ENCODE data around the gene CATSPERZ. TPM values are rescaled to one million over a fixed set of nuclear protein-coding genes. Genes with fewer than 3 reads are reported as not detected.

CATSPERZ gene
- total and polyA plus RNA-seq, 2 of the 13 experiments (the other 11 are each of a cell fraction or from before 2014, with no cell fraction given), result 0.22 to 0.48 TPM

GRCh38 chr11:64316672-64317324, 16.6 kb downstream of the CATSPERZ start (continued):
- TF ChIP-seq, protein P1, sequence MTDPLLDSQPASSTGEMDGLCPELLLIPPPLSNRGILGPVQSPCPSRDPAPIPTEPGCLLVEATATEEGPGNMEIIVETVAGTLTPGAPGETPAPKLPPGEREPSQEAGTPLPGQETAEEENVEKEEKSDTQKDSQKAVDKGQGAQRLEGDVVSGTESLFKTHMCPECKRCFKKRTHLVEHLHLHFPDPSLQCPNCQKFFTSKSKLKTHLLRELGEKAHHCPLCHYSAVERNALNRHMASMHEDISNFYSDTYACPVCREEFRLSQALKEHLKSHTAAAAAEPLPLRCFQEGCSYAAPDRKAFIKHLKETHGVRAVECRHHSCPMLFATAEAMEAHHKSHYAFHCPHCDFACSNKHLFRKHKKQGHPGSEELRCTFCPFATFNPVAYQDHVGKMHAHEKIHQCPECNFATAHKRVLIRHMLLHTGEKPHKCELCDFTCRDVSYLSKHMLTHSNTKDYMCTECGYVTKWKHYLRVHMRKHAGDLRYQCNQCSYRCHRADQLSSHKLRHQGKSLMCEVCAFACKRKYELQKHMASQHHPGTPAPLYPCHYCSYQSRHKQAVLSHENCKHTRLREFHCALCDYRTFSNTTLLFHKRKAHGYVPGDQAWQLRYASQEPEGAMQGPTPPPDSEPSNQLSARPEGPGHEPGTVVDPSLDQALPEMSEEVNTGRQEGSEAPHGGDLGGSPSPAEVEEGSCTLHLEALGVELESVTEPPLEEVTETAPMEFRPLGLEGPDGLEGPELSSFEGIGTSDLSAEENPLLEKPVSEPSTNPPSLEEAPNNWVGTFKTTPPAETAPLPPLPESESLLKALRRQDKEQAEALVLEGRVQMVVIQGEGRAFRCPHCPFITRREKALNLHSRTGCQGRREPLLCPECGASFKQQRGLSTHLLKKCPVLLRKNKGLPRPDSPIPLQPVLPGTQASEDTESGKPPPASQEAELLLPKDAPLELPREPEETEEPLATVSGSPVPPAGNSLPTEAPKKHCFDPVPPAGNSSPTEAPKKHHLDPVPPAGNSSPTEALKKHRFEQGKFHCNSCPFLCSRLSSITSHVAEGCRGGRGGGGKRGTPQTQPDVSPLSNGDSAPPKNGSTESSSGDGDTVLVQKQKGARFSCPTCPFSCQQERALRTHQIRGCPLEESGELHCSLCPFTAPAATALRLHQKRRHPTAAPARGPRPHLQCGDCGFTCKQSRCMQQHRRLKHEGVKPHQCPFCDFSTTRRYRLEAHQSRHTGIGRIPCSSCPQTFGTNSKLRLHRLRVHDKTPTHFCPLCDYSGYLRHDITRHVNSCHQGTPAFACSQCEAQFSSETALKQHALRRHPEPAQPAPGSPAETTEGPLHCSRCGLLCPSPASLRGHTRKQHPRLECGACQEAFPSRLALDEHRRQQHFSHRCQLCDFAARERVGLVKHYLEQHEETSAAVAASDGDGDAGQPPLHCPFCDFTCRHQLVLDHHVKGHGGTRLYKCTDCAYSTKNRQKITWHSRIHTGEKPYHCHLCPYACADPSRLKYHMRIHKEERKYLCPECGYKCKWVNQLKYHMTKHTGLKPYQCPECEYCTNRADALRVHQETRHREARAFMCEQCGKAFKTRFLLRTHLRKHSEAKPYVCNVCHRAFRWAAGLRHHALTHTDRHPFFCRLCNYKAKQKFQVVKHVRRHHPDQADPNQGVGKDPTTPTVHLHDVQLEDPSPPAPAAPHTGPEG (CRISPR knock-in tag; IDR thresholded peaks at IDR 0.05), result 0 out of 2 replicates have a peak, but pooled peaks have one; percentile 11
- TF ChIP-seq ZZZ3 (CRISPR knock-in tag; IDR thresholded peaks at IDR 0.05; ENCODE audit: borderline replicate concordance) (no peak), MXI1 (IDR thresholded peaks at IDR 0.05; ENCODE audit: borderline replicate concordance, low read depth, low read length) (no peak), ARNT2 (CRISPR knock-in tag; IDR thresholded peaks at IDR 0.05; ENCODE audit: low read depth) (no peak), CEBPG (CRISPR knock-in tag; IDR thresholded peaks at IDR 0.05) (no peak), HOXA5 (CRISPR knock-in tag; IDR thresholded peaks at IDR 0.05) (0 out of 2 replicates have a peak, but pooled peaks have one; percentile 11), ZSCAN30 (CRISPR knock-in tag; IDR thresholded peaks at IDR 0.05) (no peak), ZNF678 (CRISPR knock-in tag; IDR thresholded peaks at IDR 0.05) (no peak), ZNF670 (CRISPR knock-in tag; IDR thresholded peaks at IDR 0.05; ENCODE audit: borderline replicate concordance) (no peak), ZNF737 (CRISPR knock-in tag; IDR thresholded peaks at IDR 0.05; ENCODE audit: borderline replicate concordance) (no peak), CTCF (CRISPR knock-in tag; IDR thresholded peaks at IDR 0.05) (peak; percentile 19; the same call in 1 of the 2 replicates), ATAD3A (CRISPR knock-in tag; IDR thresholded peaks at IDR 0.05) (no peak), TEAD3 (CRISPR knock-in tag; optimal IDR thresholded peaks at IDR 0.05; ENCODE audit: borderline replicate concordance) (no peak), LRRFIP1 (CRISPR knock-in tag; conservative IDR thresholded peaks at IDR 0.05) (no peak), ASH2L (IDR thresholded peaks at IDR 0.05; ENCODE audit: insufficient read length, low read depth, low read length) (no peak), ARID2 (CRISPR knock-in tag; IDR thresholded peaks at IDR 0.05; ENCODE audit: borderline replicate concordance) (no peak)
- TF ChIP-seq, protein P2, sequence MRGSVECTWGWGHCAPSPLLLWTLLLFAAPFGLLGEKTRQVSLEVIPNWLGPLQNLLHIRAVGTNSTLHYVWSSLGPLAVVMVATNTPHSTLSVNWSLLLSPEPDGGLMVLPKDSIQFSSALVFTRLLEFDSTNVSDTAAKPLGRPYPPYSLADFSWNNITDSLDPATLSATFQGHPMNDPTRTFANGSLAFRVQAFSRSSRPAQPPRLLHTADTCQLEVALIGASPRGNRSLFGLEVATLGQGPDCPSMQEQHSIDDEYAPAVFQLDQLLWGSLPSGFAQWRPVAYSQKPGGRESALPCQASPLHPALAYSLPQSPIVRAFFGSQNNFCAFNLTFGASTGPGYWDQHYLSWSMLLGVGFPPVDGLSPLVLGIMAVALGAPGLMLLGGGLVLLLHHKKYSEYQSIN (CRISPR knock-in tag; IDR thresholded peaks at IDR 0.05; ENCODE audit: borderline replicate concordance), result no peak
- TF ChIP-seq, protein P3, sequence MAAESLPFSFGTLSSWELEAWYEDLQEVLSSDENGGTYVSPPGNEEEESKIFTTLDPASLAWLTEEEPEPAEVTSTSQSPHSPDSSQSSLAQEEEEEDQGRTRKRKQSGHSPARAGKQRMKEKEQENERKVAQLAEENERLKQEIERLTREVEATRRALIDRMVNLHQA (CRISPR knock-in tag; IDR thresholded peaks at IDR 0.05), result no peak

Data from HepG2 (cell line).